HEK293T (cell line): ENCODE results near the gene GLRX2.

Source experiments
- ARNT ChIP-seq: fragments of 450-650 bp; IDR thresholded peaks from 2 replicates; pipeline ENCODE4 v1.6.1; 2017; ENCODE audit warnings: mild to moderate bottlenecking
- BHLHE40 ChIP-seq: fragments of 450-650 bp; IDR thresholded peaks from 2 replicates; pipeline ENCODE4 v1.6.1; 2016; ENCODE audit warnings: mild to moderate bottlenecking, moderate library complexity, borderline replicate concordance
- FOXA1 ChIP-seq: fragments of 450-650 bp; IDR thresholded peaks from 2 replicates; pipeline ENCODE4 v1.6.1; 2016; ENCODE audit warnings: mild to moderate bottlenecking
- FOXK2 ChIP-seq: fragments of 450-650 bp; IDR thresholded peaks from 2 replicates; pipeline ENCODE4 v1.6.1; 2016; ENCODE audit warnings: mild to moderate bottlenecking
- FOXM1 ChIP-seq: fragments of 450-650 bp; IDR thresholded peaks from 2 replicates; pipeline ENCODE4 v1.6.1; 2017; ENCODE audit warnings: mild to moderate bottlenecking, borderline replicate concordance
- L3MBTL2 ChIP-seq: fragments of 450-650 bp; conservative IDR thresholded peaks from 2 replicates; pipeline ENCODE4 v1.6.1; 2016; ENCODE audit warnings: mild to moderate bottlenecking
- LEF1 ChIP-seq: fragments of 450-650 bp; IDR thresholded peaks from 2 replicates; pipeline ENCODE4 v1.6.1; 2017; ENCODE audit warnings: mild to moderate bottlenecking, borderline replicate concordance
- SP1 ChIP-seq: fragments of 450-650 bp; IDR thresholded peaks from 2 replicates; pipeline ENCODE4 v1.6.1; 2017
- SUZ12 ChIP-seq: fragments of 450-650 bp; IDR thresholded peaks from 2 replicates; pipeline ENCODE4 v1.6.1; 2016; ENCODE audit warnings: mild to moderate bottlenecking
- TARDBP ChIP-seq: fragments of 450-650 bp; IDR thresholded peaks from 2 replicates; pipeline ENCODE4 v1.6.1; 2016
- ZNF384 ChIP-seq: fragments of 450-650 bp; IDR thresholded peaks from 2 replicates; pipeline ENCODE4 v1.6.1; 2016
- TF ChIP-seq, protein P1 (sequence below): fragments of 450-650 bp; IDR thresholded peaks from 2 replicates; pipeline ENCODE4 v1.6.1; 2016

DNA sequence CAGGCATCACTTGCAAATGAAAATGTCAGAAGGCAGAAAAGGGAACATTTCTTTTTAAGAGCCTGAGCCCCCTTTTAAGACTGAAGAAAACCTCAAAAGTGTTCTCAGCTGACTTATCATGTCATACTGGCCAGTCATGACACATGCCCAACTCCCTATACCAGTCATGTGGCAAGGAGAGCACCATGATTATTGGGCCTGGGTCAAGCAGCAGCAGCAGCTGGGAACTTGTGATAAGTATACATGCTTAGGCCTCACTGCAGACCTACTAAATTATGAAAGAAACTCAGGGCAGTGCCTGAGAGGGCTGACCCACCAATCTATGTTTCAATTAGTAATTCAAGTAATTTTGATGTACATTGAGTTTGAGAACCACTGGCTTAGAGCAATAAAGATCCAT is 37.2 kb downstream of the GLRX2 start:
- TF ChIP-seq BHLHE40 = no peak
- TF ChIP-seq FOXM1 = no peak
- TF ChIP-seq, protein P1, sequence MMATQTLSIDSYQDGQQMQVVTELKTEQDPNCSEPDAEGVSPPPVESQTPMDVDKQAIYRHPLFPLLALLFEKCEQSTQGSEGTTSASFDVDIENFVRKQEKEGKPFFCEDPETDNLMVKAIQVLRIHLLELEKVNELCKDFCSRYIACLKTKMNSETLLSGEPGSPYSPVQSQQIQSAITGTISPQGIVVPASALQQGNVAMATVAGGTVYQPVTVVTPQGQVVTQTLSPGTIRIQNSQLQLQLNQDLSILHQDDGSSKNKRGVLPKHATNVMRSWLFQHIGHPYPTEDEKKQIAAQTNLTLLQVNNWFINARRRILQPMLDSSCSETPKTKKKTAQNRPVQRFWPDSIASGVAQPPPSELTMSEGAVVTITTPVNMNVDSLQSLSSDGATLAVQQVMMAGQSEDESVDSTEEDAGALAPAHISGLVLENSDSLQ = no peak
- TF ChIP-seq SP1 = no peak
- TF ChIP-seq SUZ12 = no peak
- no peak for TF ChIP-seq ZNF384
- no peak for TF ChIP-seq LEF1
- TF ChIP-seq FOXA1 = no peak
- no peak for TF ChIP-seq TARDBP
- TF ChIP-seq ARNT = no peak
- no peak for TF ChIP-seq FOXK2
- TF ChIP-seq L3MBTL2 = no peak
